ENCODE data around the gene OR2L5.

The OR2L5 gene

GRCh38 chr1:248013229-248013710 lies at the start of gene OR2L5:
Gene OR2L5 (plus strand): TSS chr1:248013660. CDS start chr1:248021948, 8,288 bp downstream.
- TF ChIP-seq CREB5 (CRISPR knock-in tag; IDR thresholded peaks at IDR 0.05; ENCODE audit: low read depth): no peak
- ATAC-seq: no peak

DNA sequence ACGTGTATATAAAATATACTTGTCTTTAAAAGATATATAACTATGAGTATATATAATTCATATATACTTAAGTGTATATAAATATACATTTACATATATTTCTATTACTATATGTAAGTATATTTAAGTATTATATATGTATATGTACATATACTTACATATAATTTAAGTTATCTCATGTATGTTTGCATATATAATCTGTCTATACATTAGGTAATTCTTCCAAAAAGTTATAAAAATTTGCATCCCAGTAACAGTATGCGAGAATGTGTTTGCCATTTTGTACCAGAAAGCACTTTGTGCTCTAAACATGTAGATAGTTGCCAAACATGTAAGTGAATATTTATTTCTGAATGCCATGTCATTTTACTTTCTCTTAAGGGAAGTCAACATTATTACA lies 48.5 kb upstream of the OR2L5 start, which contains the start of gene OR2AK2:
OR2AK2 (plus strand) TSS at position 301 of the 400 bp plus-strand sequence. CDS start 144 bp downstream, outside the sequence.
- no peak for ATAC-seq
- TF ChIP-seq TCF4 (CRISPR knock-in tag; IDR thresholded peaks at IDR 0.05; ENCODE audit: borderline replicate concordance): no peak
- TF ChIP-seq CREB5 (CRISPR knock-in tag; IDR thresholded peaks at IDR 0.05; ENCODE audit: low read depth): no peak
- TF ChIP-seq ZFP30 (CRISPR knock-in tag; IDR thresholded peaks at IDR 0.05): no peak
- no peak for TF ChIP-seq RARB (CRISPR knock-in tag; IDR thresholded peaks at IDR 0.05)
- no peak for TF ChIP-seq ZC3H10 (CRISPR knock-in tag; IDR thresholded peaks at IDR 0.05)
- no peak for TF ChIP-seq ZNF70 (CRISPR knock-in tag; IDR thresholded peaks at IDR 0.05)
- TF ChIP-seq ISL1 (CRISPR knock-in tag; IDR thresholded peaks at IDR 0.05): no peak
- no peak for TF ChIP-seq POU6F1 (CRISPR knock-in tag; IDR thresholded peaks at IDR 0.05; ENCODE audit: borderline replicate concordance, low read depth)
- no peak for TF ChIP-seq PPARA (CRISPR knock-in tag; IDR thresholded peaks at IDR 0.05; ENCODE audit: borderline replicate concordance)
- no peak for TF ChIP-seq TOX (CRISPR knock-in tag; IDR thresholded peaks at IDR 0.05; ENCODE audit: borderline replicate concordance)
- TF ChIP-seq, protein P1, sequence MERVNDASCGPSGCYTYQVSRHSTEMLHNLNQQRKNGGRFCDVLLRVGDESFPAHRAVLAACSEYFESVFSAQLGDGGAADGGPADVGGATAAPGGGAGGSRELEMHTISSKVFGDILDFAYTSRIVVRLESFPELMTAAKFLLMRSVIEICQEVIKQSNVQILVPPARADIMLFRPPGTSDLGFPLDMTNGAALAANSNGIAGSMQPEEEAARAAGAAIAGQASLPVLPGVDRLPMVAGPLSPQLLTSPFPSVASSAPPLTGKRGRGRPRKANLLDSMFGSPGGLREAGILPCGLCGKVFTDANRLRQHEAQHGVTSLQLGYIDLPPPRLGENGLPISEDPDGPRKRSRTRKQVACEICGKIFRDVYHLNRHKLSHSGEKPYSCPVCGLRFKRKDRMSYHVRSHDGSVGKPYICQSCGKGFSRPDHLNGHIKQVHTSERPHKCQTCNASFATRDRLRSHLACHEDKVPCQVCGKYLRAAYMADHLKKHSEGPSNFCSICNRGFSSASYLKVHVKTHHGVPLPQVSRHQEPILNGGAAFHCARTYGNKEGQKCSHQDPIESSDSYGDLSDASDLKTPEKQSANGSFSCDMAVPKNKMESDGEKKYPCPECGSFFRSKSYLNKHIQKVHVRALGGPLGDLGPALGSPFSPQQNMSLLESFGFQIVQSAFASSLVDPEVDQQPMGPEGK (CRISPR knock-in tag; IDR thresholded peaks at IDR 0.05; ENCODE audit: borderline replicate concordance): no peak
- TF ChIP-seq ARNTL (CRISPR knock-in tag; IDR thresholded peaks at IDR 0.05; ENCODE audit: borderline replicate concordance, low read depth): no peak
- TF ChIP-seq SNAI2 (CRISPR knock-in tag; IDR thresholded peaks at IDR 0.05): no peak
- TF ChIP-seq CSDC2 (CRISPR knock-in tag; IDR thresholded peaks at IDR 0.05): no peak
- no peak for TF ChIP-seq ZFP3 (CRISPR knock-in tag; IDR thresholded peaks at IDR 0.05)
- no peak for TF ChIP-seq GLIS3 (CRISPR knock-in tag; IDR thresholded peaks at IDR 0.05)

DNA sequence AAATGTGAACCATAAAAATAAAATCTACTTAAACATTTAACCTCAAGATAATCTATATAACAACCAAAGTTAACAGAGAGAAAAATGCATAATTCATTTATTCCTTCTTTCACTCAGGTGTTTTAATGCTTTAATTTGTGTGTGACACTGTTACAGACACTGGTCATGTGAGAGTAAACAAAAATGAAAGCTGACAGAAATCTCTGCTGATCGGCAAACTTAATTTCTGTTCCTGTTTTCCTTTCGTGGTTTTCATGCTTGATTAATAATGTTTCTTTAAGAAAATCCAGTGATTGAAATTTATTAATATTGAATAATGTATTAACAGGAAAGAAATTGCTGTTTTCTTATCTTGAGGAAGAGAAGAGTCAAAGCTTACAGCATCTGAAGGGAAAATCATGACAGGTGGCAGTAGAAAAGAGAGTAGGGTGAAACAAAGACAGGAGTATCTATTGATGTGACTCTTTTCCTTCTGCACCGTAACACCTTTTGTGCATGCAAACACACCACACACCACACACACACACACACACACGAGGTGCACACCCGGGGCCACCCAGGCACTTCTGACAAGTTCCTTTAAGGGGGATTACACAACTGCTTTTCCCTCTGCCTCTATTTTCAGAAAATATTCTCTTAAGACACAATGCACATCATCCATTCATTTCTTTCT lies 46.8 kb upstream of the OR2L5 start:
- ATAC-seq: no peak

More for the DNA sequence above, 46.8 kb upstream of the OR2L5 start:
- no peak for TF ChIP-seq ZFP3 (CRISPR knock-in tag; IDR thresholded peaks at IDR 0.05)
- no peak for TF ChIP-seq ESRRG (CRISPR knock-in tag; IDR thresholded peaks at IDR 0.05)
- TF ChIP-seq, protein P1 (CRISPR knock-in tag; IDR thresholded peaks at IDR 0.05; ENCODE audit: borderline replicate concordance): no peak
- no peak for TF ChIP-seq TOX (CRISPR knock-in tag; IDR thresholded peaks at IDR 0.05; ENCODE audit: borderline replicate concordance)
- TF ChIP-seq ZNF70 (CRISPR knock-in tag; IDR thresholded peaks at IDR 0.05): no peak
- TF ChIP-seq TSHZ2 (CRISPR knock-in tag; IDR thresholded peaks at IDR 0.05): no peak
- TF ChIP-seq ZNF565 (CRISPR knock-in tag; conservative IDR thresholded peaks at IDR 0.05; ENCODE audit: low read depth): no peak
- TF ChIP-seq CSDC2 (CRISPR knock-in tag; IDR thresholded peaks at IDR 0.05): no peak
- TF ChIP-seq TCF4 (CRISPR knock-in tag; IDR thresholded peaks at IDR 0.05; ENCODE audit: borderline replicate concordance): no peak
- no peak for TF ChIP-seq ARNTL (CRISPR knock-in tag; IDR thresholded peaks at IDR 0.05; ENCODE audit: borderline replicate concordance, low read depth)
